Astrocyte (in vitro differentiated cells and primary cell): ENCODE results near the gene ACVR1. TPM values are rescaled to one million over a fixed set of nuclear protein-coding genes. Genes with fewer than 3 reads are reported as not detected.
"Not testable (repeated sequence)": the region's sequence is repeated elsewhere in the genome, so short reads cannot be mapped to it uniquely, and the experiment has no call there.

Experiments used
- DNase-seq: peaks from one replicate; pipeline ENCODE4 v3.0.0-alpha.2; 2010; ENCODE audit warnings: low read depth
- FAIRE-seq: peaks from 2 replicates; lab custom pipeline; 2011; peaks lifted over from hg19 to GRCh38; lab: Jason Lieb, UNC
- H2AFZ ChIP-seq: 2 replicates; pipeline ENCODE4 v1.6.0; 2012; ENCODE audit warnings: low read depth, low read length, inconsistent platforms
- H3K27ac ChIP-seq: 2 replicates; pipeline ENCODE4 v1.5.1; 2011; ENCODE audit warnings: low read depth, low read length, inconsistent platforms
- H3K27me3 ChIP-seq: 2 replicates; pipeline ENCODE4 v1.6.0; 2011; ENCODE audit warnings: low read length, inconsistent platforms; ENCODE audit not compliant: insufficient read depth
- H3K36me3 ChIP-seq: 2 replicates; pipeline ENCODE4 v1.5.1; 2011; ENCODE audit warnings: low read length, inconsistent platforms; ENCODE audit not compliant: insufficient read depth
- H3K4me1 ChIP-seq: 2 replicates; pipeline ENCODE4 v1.5.1; 2011; ENCODE audit warnings: low read length, inconsistent platforms; ENCODE audit not compliant: insufficient read depth
- H3K4me2 ChIP-seq: 2 replicates; pipeline ENCODE4 v1.6.0; 2012; ENCODE audit warnings: low read length, inconsistent platforms
- H3K4me3 ChIP-seq: 2 replicates; pipeline ENCODE4 v1.5.1; 2011; ENCODE audit warnings: low read depth, mild to moderate bottlenecking, low read length, inconsistent platforms; ENCODE audit not compliant: insufficient read depth
- H3K79me2 ChIP-seq: 2 replicates; pipeline ENCODE4 v1.6.0; 2012; ENCODE audit warnings: mild to moderate bottlenecking, low read length, inconsistent platforms; ENCODE audit not compliant: insufficient read depth
- H3K9ac ChIP-seq: 2 replicates; pipeline ENCODE4 v1.6.0; 2012; ENCODE audit warnings: mild to moderate bottlenecking, low read length, inconsistent platforms
- H3K9me3 ChIP-seq: 2 replicates; pipeline ENCODE4 v1.5.1; 2012; ENCODE audit warnings: low read depth, mild to moderate bottlenecking, low read length, inconsistent platforms; ENCODE audit not compliant: insufficient read depth
- H4K20me1 ChIP-seq: 2 replicates; pipeline ENCODE4 v1.6.0; 2012; ENCODE audit warnings: low read length, inconsistent platforms; ENCODE audit not compliant: insufficient read depth
- H3K27ac Mint-ChIP-seq: one replicate; pipeline ENCODE4 v1.8.0; 2021; ENCODE audit warnings: mild to moderate bottlenecking, mixed read lengths; ENCODE audit not compliant: unreplicated experiment
- H3K27me3 Mint-ChIP-seq: one replicate; pipeline ENCODE4 v1.8.0; 2021; ENCODE audit warnings: low read depth, mixed read lengths; ENCODE audit not compliant: unreplicated experiment
- H3K36me3 Mint-ChIP-seq: one replicate; pipeline ENCODE4 v1.8.0; 2021; ENCODE audit warnings: low read depth, mixed read lengths; ENCODE audit not compliant: unreplicated experiment
- H3K4me1 Mint-ChIP-seq: one replicate; pipeline ENCODE4 v1.8.0; 2021; ENCODE audit warnings: low read depth, mixed read lengths; ENCODE audit not compliant: unreplicated experiment
- H3K4me3 Mint-ChIP-seq: one replicate; pipeline ENCODE4 v1.8.0; 2021; ENCODE audit warnings: mild to moderate bottlenecking, moderate library complexity, mixed read lengths; ENCODE audit not compliant: unreplicated experiment
- H3K9me3 Mint-ChIP-seq: one replicate; pipeline ENCODE4 v1.8.0; 2021; ENCODE audit warnings: mild to moderate bottlenecking, mixed read lengths; ENCODE audit not compliant: unreplicated experiment
- EZH2 ChIP-seq: IDR thresholded peaks from 2 replicates; pipeline ENCODE4 v1.6.1; 2012; ENCODE audit warnings: mild to moderate bottlenecking, low read length, inconsistent platforms; ENCODE audit not compliant: insufficient read depth
- total RNA-seq: library from RNA; stranded (reverse); gene quantifications from 2 replicates; pipeline ENCODE4 v1.2.1, GENCODE V29; 2021
- TF ChIP-seq, protein P1 (sequence below): IDR thresholded peaks from 2 replicates; pipeline ENCODE4 v1.5.1; 2011; ENCODE audit warnings: low read depth, mild to moderate bottlenecking, inconsistent platforms, low read length, moderate library complexity; ENCODE audit not compliant: insufficient read depth

Gene ACVR1
- total RNA-seq, 1 donor from 2014 or later = 45.9 TPM

DNA sequence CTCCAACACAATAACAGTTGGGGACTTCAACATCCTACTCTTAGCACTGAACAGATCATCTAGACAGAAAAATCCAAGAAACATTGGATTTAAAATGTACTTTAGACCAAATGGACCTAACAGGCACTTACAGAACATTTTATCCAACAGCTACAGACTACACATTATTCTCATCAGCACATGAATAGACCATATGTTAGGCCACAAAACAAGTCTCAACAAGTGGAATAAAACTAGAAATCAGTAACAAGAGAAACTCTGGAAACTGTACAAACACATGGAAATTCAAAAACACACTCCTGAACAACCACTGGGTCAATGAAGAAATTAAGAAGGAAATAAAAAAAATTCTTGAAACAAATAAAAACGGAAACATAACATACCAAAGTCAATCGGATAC lies 117.5 kb downstream of the ACVR1 start:
- Histone ChIP-seq H3K9ac (no peak overlapping the region), H3K79me2 (peaks cover 18% of the 10 kb centered on the region), H3K4me3 (no peak overlapping the region), H4K20me1 (peaks cover 2% of the 10 kb centered on the region), H3K4me2 (no peak overlapping the region), H3K9me3 (no peaks in the 10 kb centered on the region), H2AFZ (no peak overlapping the region), H3K27me3 (no peaks in the 10 kb centered on the region), H3K36me3 (peaks cover 26% of the 10 kb centered on the region), H3K4me1 (no peaks in the 10 kb centered on the region), H3K27ac (no peak overlapping the region)
- H3K27ac Mint-ChIP-seq = no peak overlapping the region
- no peaks in the 10 kb centered on the region for H3K27me3 Mint-ChIP-seq
- peaks cover 8% of the 10 kb centered on the region for H3K9me3 Mint-ChIP-seq
- TF ChIP-seq EZH2 = no peak
- TF ChIP-seq, protein P1, sequence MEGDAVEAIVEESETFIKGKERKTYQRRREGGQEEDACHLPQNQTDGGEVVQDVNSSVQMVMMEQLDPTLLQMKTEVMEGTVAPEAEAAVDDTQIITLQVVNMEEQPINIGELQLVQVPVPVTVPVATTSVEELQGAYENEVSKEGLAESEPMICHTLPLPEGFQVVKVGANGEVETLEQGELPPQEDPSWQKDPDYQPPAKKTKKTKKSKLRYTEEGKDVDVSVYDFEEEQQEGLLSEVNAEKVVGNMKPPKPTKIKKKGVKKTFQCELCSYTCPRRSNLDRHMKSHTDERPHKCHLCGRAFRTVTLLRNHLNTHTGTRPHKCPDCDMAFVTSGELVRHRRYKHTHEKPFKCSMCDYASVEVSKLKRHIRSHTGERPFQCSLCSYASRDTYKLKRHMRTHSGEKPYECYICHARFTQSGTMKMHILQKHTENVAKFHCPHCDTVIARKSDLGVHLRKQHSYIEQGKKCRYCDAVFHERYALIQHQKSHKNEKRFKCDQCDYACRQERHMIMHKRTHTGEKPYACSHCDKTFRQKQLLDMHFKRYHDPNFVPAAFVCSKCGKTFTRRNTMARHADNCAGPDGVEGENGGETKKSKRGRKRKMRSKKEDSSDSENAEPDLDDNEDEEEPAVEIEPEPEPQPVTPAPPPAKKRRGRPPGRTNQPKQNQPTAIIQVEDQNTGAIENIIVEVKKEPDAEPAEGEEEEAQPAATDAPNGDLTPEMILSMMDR = no peak
- H3K4me3 Mint-ChIP-seq = no peak overlapping the region
- H3K4me1 Mint-ChIP-seq = peaks cover 12% of the 10 kb centered on the region
- peaks cover 60% of the 10 kb centered on the region for H3K36me3 Mint-ChIP-seq
- FAIRE-seq = no peak
- no peak for DNase-seq

DNA sequence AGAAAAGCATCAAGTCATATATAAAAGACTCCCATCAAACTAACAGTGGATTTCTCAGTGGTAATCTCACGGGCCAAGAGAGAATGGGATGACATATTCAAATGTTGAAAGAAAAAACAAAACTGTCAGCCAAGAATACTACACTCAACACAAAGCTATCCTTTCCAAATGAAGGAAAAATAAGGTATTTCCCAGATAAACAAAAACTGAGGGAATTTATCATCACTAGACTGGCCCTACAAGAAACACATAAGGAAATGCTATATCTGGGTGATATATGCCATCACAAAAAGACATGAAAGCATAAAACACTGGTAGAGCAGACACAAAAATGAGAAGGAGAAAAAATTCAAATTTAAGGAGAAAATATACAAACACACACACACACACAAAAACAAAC lies 118.6 kb downstream of the ACVR1 start:
- Mint-ChIP-seq H3K27ac (no peak overlapping the region), H3K9me3 (peaks cover 4% of the 10 kb centered on the region), H3K4me3 (no peak overlapping the region), H3K4me1 (peaks cover 12% of the 10 kb centered on the region), H3K27me3 (no peaks in the 10 kb centered on the region), H3K36me3 (peaks cover 60% of the 10 kb centered on the region)
- peaks cover 18% of the 10 kb centered on the region for H3K79me2 ChIP-seq
- no peaks in the 10 kb centered on the region for H3K4me1 ChIP-seq
- H3K4me3 ChIP-seq = no peak overlapping the region
- H3K27me3 ChIP-seq = no peaks in the 10 kb centered on the region
- H3K27ac ChIP-seq = no peak overlapping the region
- H3K4me2 ChIP-seq = no peak overlapping the region
- H4K20me1 ChIP-seq = peaks cover 2% of the 10 kb centered on the region
- no peak for FAIRE-seq
- H2AFZ ChIP-seq = no peak overlapping the region
- no peak overlapping the region for H3K9ac ChIP-seq
- H3K36me3 ChIP-seq = peaks cover 22% of the 10 kb centered on the region
- no peak for DNase-seq
- H3K9me3 ChIP-seq = no peaks in the 10 kb centered on the region
- TF ChIP-seq, protein P1 = no peak
- no peak for TF ChIP-seq EZH2

- H3K36me3 Mint-ChIP-seq = peaks cover 62% of the 10 kb centered on the region
- not testable (repeated sequence) for H3K27me3 Mint-ChIP-seq, H4K20me1 ChIP-seq, FAIRE-seq, DNase-seq, H3K9ac ChIP-seq, H3K9me3 ChIP-seq, H3K4me3 ChIP-seq, H3K4me2 ChIP-seq, H3K27ac ChIP-seq, H3K9me3 Mint-ChIP-seq, H3K27me3 ChIP-seq, H3K27ac Mint-ChIP-seq, H3K4me3 Mint-ChIP-seq, H2AFZ ChIP-seq, H3K4me1 ChIP-seq
- Histone ChIP-seq H3K36me3 (peaks cover 22% of the 10 kb centered on the region), H3K79me2 (peaks cover 23% of the 10 kb centered on the region)
- peaks cover 14% of the 10 kb centered on the region for H3K4me1 Mint-ChIP-seq
Measured at GRCh38 chr2:157756447-157756846, 119.7 kb downstream of the ACVR1 start.
